Common myeloid progenitor, CD34-positive (primary cell): ENCODE measurements around the gene SLC8A2.

Experiments
- CTCF ChIA-PET: fragments of 350-600 bp; sonication (Branson Sonifier 250); formaldehyde crosslinking; loops from one replicate; lab custom pipeline; 2021; ENCODE audit warnings: antibody characterized with exemption; lab: Charles Lee
- POLR2A ChIA-PET: fragments of 350-600 bp; sonication (Branson Sonifier 250); formaldehyde crosslinking; loops from one replicate; lab custom pipeline; 2021; ENCODE audit warnings: antibody characterized with exemption; lab: Charles Lee
- DNase-seq, 3 donors: peaks; one replicate each; pipeline versions ENCODE4 v3.0.0 to v3.0.0-alpha.2; 2013
- H3K27ac ChIP-seq, 2 experiments: 1 replicate in 1 of 2; 2 replicates in 1 of 2; pipeline ENCODE4 v1.7.0; 2013; ENCODE audit warnings: inconsistent platforms in 2 of 2, low read length in 2 of 2, mild to moderate bottlenecking in 2 of 2, low read depth in 1 of 2, moderate library complexity in 1 of 2; ENCODE audit not compliant: severe bottlenecking in 2 of 2, insufficient read depth in 1 of 2, poor library complexity in 1 of 2
- H3K27me3 ChIP-seq, 5 experiments: replicated peaks in 2 of 5; 1 replicate in 3 of 5; 2 replicates in 2 of 5; pipeline versions ENCODE4 v1.6.1 to v1.7.0; 2013; ENCODE audit warnings: low read length in 4 of 5, mild to moderate bottlenecking in 2 of 5, moderate library complexity in 2 of 5, inconsistent platforms in 1 of 5; ENCODE audit not compliant: insufficient read depth in 5 of 5, control insufficient read depth in 4 of 5
- H3K36me3 ChIP-seq, 4 experiments: 1 replicate in 2 of 4; 2 replicates in 2 of 4; pipeline versions ENCODE4 v1.6.1 to v1.7.0; 2013; ENCODE audit warnings: low read length in 3 of 4, control low read depth in 1 of 4, mild to moderate bottlenecking in 1 of 4; ENCODE audit not compliant: control insufficient read depth in 4 of 4, insufficient read depth in 4 of 4
- H3K4me1 ChIP-seq, 4 experiments: 1 replicate in 3 of 4; 2 replicates in 1 of 4; pipeline versions ENCODE4 v1.6.1 to v1.7.1; 2013; ENCODE audit warnings: low read length in 3 of 4, mild to moderate bottlenecking in 3 of 4, control low read depth in 1 of 4, inconsistent platforms in 1 of 4, moderate library complexity in 1 of 4; ENCODE audit not compliant: control insufficient read depth in 4 of 4, insufficient read depth in 4 of 4; ENCODE audit errors: control extremely low read depth in 1 of 4
- H3K4me3 ChIP-seq, 7 experiments: 1 replicate in 4 of 7; 2 replicates in 3 of 7; pipeline versions ENCODE4 v1.5.1 to v1.7.0; 2013; ENCODE audit warnings: mild to moderate bottlenecking in 7 of 7, low read length in 6 of 7, moderate library complexity in 6 of 7, inconsistent platforms in 2 of 7, low read depth in 2 of 7, control low read depth in 1 of 7; ENCODE audit not compliant: insufficient read depth in 4 of 7, control insufficient read depth in 1 of 7; ENCODE audit errors: extremely low read depth in 1 of 7
- H3K9me3 ChIP-seq, 5 experiments: 1 replicate in 4 of 5; 2 replicates in 1 of 5; pipeline versions ENCODE4 v1.6.1 to v1.7.1; 2013; ENCODE audit warnings: low read length in 4 of 5, mild to moderate bottlenecking in 2 of 5, inconsistent platforms in 1 of 5, low read depth in 1 of 5, moderate library complexity in 1 of 5; ENCODE audit not compliant: control insufficient read depth in 4 of 5, insufficient read depth in 2 of 5; ENCODE audit errors: control extremely low read depth in 1 of 5
- WGBS: methylation state at CpG from one replicate; pipeline ENCODE4 v1.1.5; 2013; ENCODE audit not compliant: insufficient coverage; 5-methylcytosine and 5-hydroxymethylcytosine counted together

Gene SLC8A2

GRCh38 chr19:47435196-47435595 lies 36.5 kb downstream of the SLC8A2 start:
- 58% methylated on average over 6 of the region's 16 CpGs for WGBS
- no peak for DNase-seq
- ChIA-PET POLR2A (no interaction called here), CTCF (interaction anchor here (0.8 to 7.9 kb wide), 14 partner anchors 8 to 277 kb away, joined by 3 to 64 read pairs (median 4); partner anchors contain the start of genes DHX34, EHD2, KPTN and NAPA)
- Histone ChIP-seq H3K36me3 (no peaks in the 10 kb centered on the region), H3K27ac (no peak overlapping the region), H3K9me3 (no peaks in the 10 kb centered on the region), H3K4me1 (peaks cover 0 to 12% (median 8%) of the 10 kb centered on the region in 4 experiments), H3K4me3 (no peak overlapping the region), H3K27me3 (peaks cover 0 to 50% (median 8%) of the 10 kb centered on the region in 5 experiments)

- peaks cover 0 to 56% (median 15%) of the 10 kb centered on the region in 5 experiments for H3K27me3 ChIP-seq
- WGBS = 88% methylated on average over 6 of the region's 7 CpGs
- H3K9me3 ChIP-seq = no peaks in the 10 kb centered on the region
- no peaks in the 10 kb centered on the region for H3K36me3 ChIP-seq
- no peak overlapping the region for H3K27ac ChIP-seq
- no peak for DNase-seq
- H3K4me3 ChIP-seq = no peak overlapping the region
- peaks cover 0 to 20% (median 12%) of the 10 kb centered on the region in 4 experiments for H3K4me1 ChIP-seq
- ChIA-PET POLR2A (no interaction called here), CTCF (interaction anchor here (0.9 to 7.9 kb wide), 10 partner anchors 20 to 278 kb away, joined by 3 to 64 read pairs (median 6); partner anchors contain the start of gene EHD2)
Measured at GRCh38 chr19:47434088-47434487, 37.6 kb downstream of the SLC8A2 start.

- H3K27ac ChIP-seq = no peak overlapping the region
- 14% methylated on average over 1 of the region's 1 CpG for WGBS
- H3K4me1 ChIP-seq = peaks cover 0 to 27% (median 19%) of the 10 kb centered on the region in 4 experiments
- ChIA-PET POLR2A (interaction anchor here (1.1 kb wide), 1 partner anchor 11 kb away, joined by 3 read pairs; no protein-coding TSS in a partner anchor), CTCF (interaction anchor here (0.5 to 7.9 kb wide), 15 partner anchors 9 to 280 kb away, joined by 3 to 64 read pairs (median 4); partner anchors contain the start of genes EHD2 and SLC8A2)
- H3K9me3 ChIP-seq = no peaks in the 10 kb centered on the region
- H3K27me3 ChIP-seq = peaks cover 0 to 66% (median 21%) of the 10 kb centered on the region in 5 experiments
- peak in 2 of 3 donors; percentile 36 to 40 for DNase-seq
- no peak overlapping the region for H3K4me3 ChIP-seq
- no peaks in the 10 kb centered on the region for H3K36me3 ChIP-seq
Measured at GRCh38 chr19:47433121-47433520, 38.6 kb downstream of the SLC8A2 start.

GRCh38 chr19:47432499-47432898 lies 39.2 kb downstream of the SLC8A2 start:
- H3K4me1 ChIP-seq = peaks cover 0 to 33% (median 22%) of the 10 kb centered on the region in 4 experiments
- peaks cover 0 to 69% (median 23%) of the 10 kb centered on the region in 5 experiments for H3K27me3 ChIP-seq
- no peaks in the 10 kb centered on the region for H3K36me3 ChIP-seq
- H3K27ac ChIP-seq = no peak overlapping the region
- POLR2A ChIA-PET = interaction anchor here (1.1 kb wide), 1 partner anchor 12 kb away, joined by 3 read pairs; no protein-coding TSS in a partner anchor
- CTCF ChIA-PET = interaction anchor here (0.5 to 7.9 kb wide), 14 partner anchors 10 to 280 kb away, joined by 3 to 64 read pairs (median 4); partner anchors contain the start of genes EHD2 and SLC8A2
- DNase-seq = no peak
- no peak overlapping the region for H3K4me3 ChIP-seq
- H3K9me3 ChIP-seq = no peaks in the 10 kb centered on the region

- WGBS = 56% methylated on average over 18 of the region's 18 CpGs
- H3K9me3 ChIP-seq = no peaks in the 10 kb centered on the region
- CTCF ChIA-PET = interaction anchor here (1.1 to 7.9 kb wide), 6 partner anchors 41 to 277 kb away, joined by 3 to 64 read pairs (median 5); no protein-coding TSS in a partner anchor
- peaks cover 0 to 36% (median 22%) of the 10 kb centered on the region in 4 experiments for H3K4me1 ChIP-seq
- POLR2A ChIA-PET = interaction anchor here (0.5 kb wide), 1 partner anchor 96 kb away, joined by 3 read pairs; no protein-coding TSS in a partner anchor
- H3K4me3 ChIP-seq = no peak overlapping the region
- no peaks in the 10 kb centered on the region for H3K36me3 ChIP-seq
- peaks cover 0 to 67% (median 23%) of the 10 kb centered on the region in 5 experiments for H3K27me3 ChIP-seq
- H3K27ac ChIP-seq = no peak overlapping the region
- no peak for DNase-seq
Measured at GRCh38 chr19:47432091-47432490, 39.6 kb downstream of the SLC8A2 start.

- Histone ChIP-seq H3K27me3 (peaks cover 2 to 75% (median 29%) of the 10 kb centered on the region in 5 experiments), H3K9me3 (no peaks in the 10 kb centered on the region), H3K4me3 (peak overlapping the region in 2 of 7 experiments; percentile 26 to 40), H3K27ac (no peak overlapping the region), H3K36me3 (no peaks in the 10 kb centered on the region), H3K4me1 (peaks cover 0 to 36% (median 22%) of the 10 kb centered on the region in 4 experiments)
- POLR2A ChIA-PET = interaction anchor here (0.6 kb wide), 1 partner anchor 132 kb away, joined by 5 read pairs; no protein-coding TSS in a partner anchor
- DNase-seq = peak; percentile 41 to 64 (median 61)
- CTCF ChIA-PET = interaction anchor here (1.3 kb wide), 1 partner anchor 146 kb away, joined by 4 read pairs; no protein-coding TSS in a partner anchor
- 5% methylated on average over 64 of the region's 69 CpGs for WGBS
Measured at GRCh38 chr19:47430041-47430802, 41.5 kb downstream of the SLC8A2 start.
